ENCODE data around the gene CHRDL1.
A peak's percentile ranks its signal among the peaks of the same experiment; 100 is the strongest.

Gene CHRDL1

DNA sequence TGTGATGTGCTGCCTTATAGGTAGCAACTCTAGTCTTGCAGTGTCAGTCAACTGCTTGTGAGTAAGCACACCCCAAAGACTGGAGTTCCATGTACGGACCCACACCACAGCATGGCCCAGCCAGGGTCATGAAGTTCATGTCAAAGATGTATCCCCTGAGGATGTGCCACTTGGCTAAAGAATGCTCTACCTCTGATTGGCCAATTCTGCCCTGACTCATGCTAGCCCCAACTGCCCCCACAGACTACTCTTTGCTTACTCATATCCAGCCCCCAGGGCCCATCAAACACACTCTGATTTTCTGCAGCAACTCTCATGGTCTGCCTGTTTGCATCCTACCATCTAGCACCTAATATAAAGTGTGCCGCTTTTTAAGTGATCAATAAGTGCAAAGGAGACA is 62.5 kb downstream of the CHRDL1 start:
- no peak for DNase-seq (ENCODE audit: low read depth)
- no peak overlapping the region for H3K4me3 ChIP-seq (ENCODE audit: low read depth, low read length)
- TF ChIP-seq, protein P1, sequence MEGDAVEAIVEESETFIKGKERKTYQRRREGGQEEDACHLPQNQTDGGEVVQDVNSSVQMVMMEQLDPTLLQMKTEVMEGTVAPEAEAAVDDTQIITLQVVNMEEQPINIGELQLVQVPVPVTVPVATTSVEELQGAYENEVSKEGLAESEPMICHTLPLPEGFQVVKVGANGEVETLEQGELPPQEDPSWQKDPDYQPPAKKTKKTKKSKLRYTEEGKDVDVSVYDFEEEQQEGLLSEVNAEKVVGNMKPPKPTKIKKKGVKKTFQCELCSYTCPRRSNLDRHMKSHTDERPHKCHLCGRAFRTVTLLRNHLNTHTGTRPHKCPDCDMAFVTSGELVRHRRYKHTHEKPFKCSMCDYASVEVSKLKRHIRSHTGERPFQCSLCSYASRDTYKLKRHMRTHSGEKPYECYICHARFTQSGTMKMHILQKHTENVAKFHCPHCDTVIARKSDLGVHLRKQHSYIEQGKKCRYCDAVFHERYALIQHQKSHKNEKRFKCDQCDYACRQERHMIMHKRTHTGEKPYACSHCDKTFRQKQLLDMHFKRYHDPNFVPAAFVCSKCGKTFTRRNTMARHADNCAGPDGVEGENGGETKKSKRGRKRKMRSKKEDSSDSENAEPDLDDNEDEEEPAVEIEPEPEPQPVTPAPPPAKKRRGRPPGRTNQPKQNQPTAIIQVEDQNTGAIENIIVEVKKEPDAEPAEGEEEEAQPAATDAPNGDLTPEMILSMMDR (IDR thresholded peaks at IDR 0.05; ENCODE audit: control insufficient read depth, extremely low read depth, insufficient read depth) = no peak

DNA sequence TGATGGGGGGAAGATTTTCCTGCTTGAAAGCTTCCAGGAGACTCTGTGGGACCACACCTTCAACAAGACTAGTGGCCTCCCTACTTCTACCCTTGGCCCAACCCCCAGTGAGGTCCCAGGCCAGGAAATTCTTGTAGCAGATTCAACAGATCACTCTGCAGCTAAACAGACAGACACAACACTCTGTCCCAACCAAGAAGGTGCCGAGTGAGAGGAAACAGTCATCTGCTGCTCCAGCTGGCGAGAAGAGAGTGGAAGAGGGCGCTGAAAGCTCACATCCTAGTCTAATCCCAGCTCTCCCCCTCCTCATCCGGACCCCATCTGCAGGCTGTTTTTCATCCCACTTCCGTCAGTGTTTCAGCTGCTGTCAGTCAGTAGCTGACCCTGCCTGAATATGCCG is 63.4 kb downstream of the CHRDL1 start:
- H3K4me3 ChIP-seq (ENCODE audit: low read depth, low read length) = no peak overlapping the region
- TF ChIP-seq, protein P1 (IDR thresholded peaks at IDR 0.05; ENCODE audit: control insufficient read depth, extremely low read depth, insufficient read depth) = no peak
- DNase-seq (ENCODE audit: low read depth) = no peak

DNA sequence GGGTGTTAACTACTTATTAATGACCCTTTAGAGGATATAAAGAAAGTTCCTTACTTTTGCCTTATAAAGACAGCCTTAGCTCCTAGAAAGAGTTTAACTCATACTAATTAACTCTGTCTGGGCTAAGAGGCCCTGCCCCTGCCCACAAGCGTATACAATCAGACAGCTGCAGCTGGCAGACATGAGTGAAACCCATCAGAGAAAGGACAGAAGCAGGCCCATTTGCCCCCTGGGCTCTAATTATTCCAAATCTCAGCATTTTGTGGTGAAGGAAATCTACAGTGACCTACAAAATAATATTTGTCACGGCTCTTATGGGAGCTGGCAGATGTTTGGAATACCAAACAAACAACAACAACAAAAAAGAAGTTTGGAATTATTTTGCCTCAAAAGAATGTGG is 71.8 kb downstream of the CHRDL1 start:
- H3K4me3 ChIP-seq (ENCODE audit: low read depth, low read length) = no peak overlapping the region
- TF ChIP-seq, protein P1 (IDR thresholded peaks at IDR 0.05; ENCODE audit: control insufficient read depth, extremely low read depth, insufficient read depth) = no peak

DNA sequence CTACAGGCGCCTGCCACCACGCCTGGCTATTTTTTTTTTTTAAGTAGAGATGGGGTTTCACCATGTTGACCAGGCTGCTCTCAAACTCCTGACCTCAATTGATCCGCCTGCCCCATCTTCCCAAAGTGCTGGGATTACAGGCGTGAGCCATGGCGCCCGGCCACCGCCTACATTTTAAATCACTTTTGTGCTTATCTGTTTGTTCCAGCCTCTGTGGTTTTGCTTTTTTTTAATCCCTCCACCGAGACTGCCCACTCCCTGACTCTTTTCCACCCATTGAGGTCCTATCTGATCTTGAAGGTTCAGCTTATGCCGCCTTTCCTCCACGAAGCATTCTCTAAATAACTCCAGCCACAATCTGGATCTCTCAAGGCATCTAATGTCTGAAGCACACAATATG is 73.5 kb downstream of the CHRDL1 start:
- DNase-seq (ENCODE audit: low read depth) = no peak
- H3K4me3 ChIP-seq (ENCODE audit: low read depth, low read length) = no peak overlapping the region
- TF ChIP-seq, protein P1 (IDR thresholded peaks at IDR 0.05; ENCODE audit: control insufficient read depth, extremely low read depth, insufficient read depth) = no peak

More for the DNA sequence above, 71.8 kb downstream of the CHRDL1 start:
- DNase-seq (ENCODE audit: low read depth) = no peak

DNA sequence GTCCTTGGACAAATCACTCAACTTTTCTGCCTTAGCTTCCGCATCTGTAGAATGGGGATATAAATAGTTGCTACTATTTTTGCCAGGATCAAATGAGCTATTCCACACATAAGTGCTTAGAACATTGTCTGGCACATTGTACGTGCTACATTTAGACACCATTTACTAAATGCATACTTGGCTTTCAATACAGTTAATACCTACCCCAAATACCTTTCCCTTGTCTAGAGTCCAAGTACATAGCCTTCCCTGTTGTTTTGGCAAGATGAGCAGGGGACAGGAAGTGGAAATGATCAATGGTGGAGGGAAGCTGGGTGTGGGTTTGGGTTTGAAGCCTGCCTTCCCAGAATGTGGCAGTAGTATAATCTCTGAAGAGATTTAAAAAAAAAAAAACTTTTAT is 82.0 kb downstream of the CHRDL1 start:
- TF ChIP-seq, protein P1 (IDR thresholded peaks at IDR 0.05; ENCODE audit: control insufficient read depth, extremely low read depth, insufficient read depth) = no peak
- no peak overlapping the region for H3K4me3 ChIP-seq (ENCODE audit: low read depth, low read length)
- DNase-seq (ENCODE audit: low read depth) = no peak

DNA sequence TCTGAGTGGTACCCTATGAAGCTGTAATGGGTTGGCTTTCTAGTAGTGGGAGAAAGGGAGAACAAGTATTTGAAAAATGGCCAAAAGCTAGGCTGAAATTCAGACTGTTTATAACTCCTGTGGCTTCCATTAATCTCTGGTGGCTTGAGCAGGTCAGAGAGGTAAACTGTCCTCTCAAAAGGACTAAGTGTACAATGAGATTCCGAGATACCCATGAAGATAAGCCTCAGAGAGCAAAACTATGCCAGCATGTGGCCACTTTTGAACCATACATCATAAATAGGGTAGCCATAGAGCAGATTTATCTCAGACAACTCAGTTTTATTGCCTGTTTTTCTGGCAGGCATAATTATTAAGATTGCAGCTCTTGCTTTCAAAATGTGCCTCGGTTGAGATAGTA is 89.2 kb downstream of the CHRDL1 start:
- H3K4me3 ChIP-seq (ENCODE audit: low read depth, low read length) = no peak overlapping the region
- no peak for DNase-seq (ENCODE audit: low read depth)
- TF ChIP-seq, protein P1 (IDR thresholded peaks at IDR 0.05; ENCODE audit: control insufficient read depth, extremely low read depth, insufficient read depth) = no peak

DNA sequence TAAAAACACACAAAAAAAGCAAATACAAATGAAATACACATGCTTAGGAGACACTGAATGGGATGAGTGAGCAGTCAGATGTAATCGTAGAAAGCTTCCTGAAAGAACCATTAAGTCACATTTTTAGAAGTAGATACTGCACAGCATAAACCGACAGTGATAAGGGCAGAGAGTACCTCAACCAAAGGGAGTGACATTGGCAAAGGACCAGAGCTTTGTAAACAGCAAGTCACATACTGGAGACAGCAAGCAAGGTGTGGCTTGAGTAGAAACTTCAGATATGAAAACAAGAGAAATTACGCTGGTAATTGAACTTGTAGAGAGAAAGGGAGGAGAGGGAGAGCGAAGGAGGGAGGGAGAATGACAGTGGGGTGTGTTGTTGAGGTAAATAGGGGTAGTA is 92.0 kb downstream of the CHRDL1 start:
- TF ChIP-seq, protein P1 (IDR thresholded peaks at IDR 0.05; ENCODE audit: control insufficient read depth, extremely low read depth, insufficient read depth) = no peak
- peak; percentile 79 for DNase-seq (ENCODE audit: low read depth)
- no peak overlapping the region for H3K4me3 ChIP-seq (ENCODE audit: low read depth, low read length)
